PC-3 (cell line): Measurements from ENCODE around the gene HSD17B13. TPM values are rescaled to one million over a fixed set of nuclear protein-coding genes. Genes with fewer than 3 reads are reported as not detected.
A peak's percentile ranks its signal among the peaks of the same experiment; 100 is the strongest.
"Not testable (repeated sequence)": the region's sequence is repeated elsewhere in the genome, so short reads cannot be mapped to it uniquely, and the experiment has no call there.

Experiments
- ATAC-seq: fragments of 200-7000 bp; cut with Tn5 transposase; 2 replicates; pipeline ENCODE4 v1.9.1; 2020; ENCODE audit warnings: mild to moderate bottlenecking, moderate library complexity
- BruUV-seq: library from RNA; stranded (reverse); fragments of 400-500 nt; replicated peaks from 2 replicates; lab custom pipeline; 2021; lab: Mats Ljungman, UMichigan
- CTCF ChIA-PET: fragments of 300-600 bp; sonication (Branson Sonifier 250); formaldehyde crosslinking; loops from one replicate; lab custom pipeline; 2022; ENCODE audit warnings: antibody characterized with exemption; lab: Charles Lee
- POLR2A ChIA-PET: fragments of 300-600 bp; sonication (Branson Sonifier 250); formaldehyde crosslinking; loops from one replicate; lab custom pipeline; 2022; ENCODE audit warnings: antibody characterized with exemption; ENCODE audit not compliant: unreplicated experiment; lab: Charles Lee
- DNase-seq: peaks from one replicate; pipeline ENCODE4 v3.0.0-alpha.2; 2015
- H2AFZ ChIP-seq: fragments of 300-600 bp; sonication (generic); 2 replicates; pipeline ENCODE4 v1.6.0; 2016; ENCODE audit warnings: antibody characterized with exemption, low read length
- H3F3A ChIP-seq: fragments of 300-600 bp; sonication (generic); one replicate; pipeline ENCODE4 v1.6.0; 2017; ENCODE audit warnings: antibody characterized with exemption, low read length, control low read depth, mild to moderate bottlenecking; ENCODE audit not compliant: unreplicated experiment
- H3K27ac ChIP-seq: fragments of 300-600 bp; sonication (generic); 2 replicates; pipeline ENCODE4 v1.5.1; 2016; ENCODE audit warnings: mild to moderate bottlenecking, low read length
- H3K27me3 ChIP-seq: fragments of 300-600 bp; sonication (generic); 2 replicates; pipeline ENCODE4 v1.6.1; 2016; ENCODE audit warnings: low read length, mixed read lengths
- H3K36me3 ChIP-seq: fragments of 300-600 bp; sonication (generic); 2 replicates; pipeline ENCODE4 v1.6.1; 2016; ENCODE audit warnings: low read depth, mixed run types, low read length, mixed read lengths
- H3K4me1 ChIP-seq: fragments of 300-600 bp; sonication (generic); 2 replicates; pipeline ENCODE4 v1.5.1; 2016; ENCODE audit warnings: low read length; ENCODE audit not compliant: insufficient read depth
- H3K4me2 ChIP-seq: fragments of 300-600 bp; sonication (generic); 2 replicates; pipeline ENCODE4 v1.6.0; 2016; ENCODE audit warnings: low read length
- H3K4me3 ChIP-seq: fragments of 300-600 bp; sonication (generic); 2 replicates; pipeline ENCODE4 v1.5.1; 2016; ENCODE audit warnings: mild to moderate bottlenecking, low read length, mixed read lengths
- H3K79me2 ChIP-seq: fragments of 300-600 bp; sonication (generic); 2 replicates; pipeline ENCODE4 v1.6.1; 2017; ENCODE audit warnings: low read length, mixed read lengths
- H3K9ac ChIP-seq: fragments of 300-600 bp; sonication (generic); 2 replicates; pipeline ENCODE4 v1.6.0; 2016; ENCODE audit warnings: mild to moderate bottlenecking, low read length
- H3K9me2 ChIP-seq: fragments of 300-600 bp; sonication (generic); replicated peaks from 2 replicates; pipeline ENCODE4 v1.6.1; 2016; ENCODE audit warnings: mixed run types, low read length, mixed read lengths
- H3K9me3 ChIP-seq: fragments of 300-600 bp; sonication (generic); 2 replicates; pipeline ENCODE4 v1.6.1; 2016; ENCODE audit warnings: low read length, mixed read lengths
- H4K20me1 ChIP-seq: fragments of 300-600 bp; sonication (generic); 2 replicates; pipeline ENCODE4 v1.6.1; 2016; ENCODE audit warnings: low read length, mixed read lengths
- EZH2 ChIP-seq: fragments of 300-600 bp; sonication (generic); IDR thresholded peaks from one replicate; pipeline ENCODE4 v1.6.1; 2017; ENCODE audit warnings: antibody characterized with exemption, mild to moderate bottlenecking, low read length; ENCODE audit not compliant: unreplicated experiment
- EZH2phosphoT487 ChIP-seq: fragments of 300-600 bp; sonication (generic); IDR thresholded peaks from 2 replicates; pipeline ENCODE4 v1.6.1; 2018; ENCODE audit warnings: mild to moderate bottlenecking, antibody characterized with exemption, low read length, borderline replicate concordance
- intact Hi-C: fragments of 100-400 bp; cut with micrococcal nuclease; formaldehyde crosslinking; loops from 2 replicates; pipeline ENCODE4 v1.9.0; 2023
- total RNA-seq: library from RNA; depleted of rRNA; stranded (reverse); fragments of >200 nt; gene quantifications from 2 replicates; pipeline ENCODE4 v1.2.3, GENCODE V29; 2014
- TF ChIP-seq, protein P1 (sequence below): fragments of 300-600 bp; sonication (generic); conservative IDR thresholded peaks from 2 replicates; pipeline ENCODE4 v1.5.1; 2017; ENCODE audit warnings: antibody characterized with exemption, low read depth, mild to moderate bottlenecking, low read length

HSD17B13 gene
- total RNA-seq, 1 experiment from 2014 or later: 0.18 TPM

DNA sequence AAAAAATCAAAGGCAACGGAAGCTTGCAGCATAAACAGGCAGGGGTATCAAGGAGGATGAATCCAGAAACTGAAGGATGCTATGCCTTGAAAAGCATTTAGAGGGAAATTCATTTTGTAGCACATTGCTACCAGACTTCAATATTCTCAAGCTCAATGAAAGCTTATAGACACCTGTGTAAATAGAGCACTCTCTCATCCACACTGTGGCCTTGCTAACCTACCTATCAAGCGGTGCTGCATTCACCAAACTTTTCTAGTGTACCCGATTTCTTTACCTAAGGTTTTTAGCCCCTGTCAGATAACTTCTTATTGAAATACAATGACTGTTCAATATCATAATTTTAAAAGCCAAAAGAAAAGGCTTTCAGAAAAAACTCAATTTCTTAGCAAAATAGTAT lies 20.2 kb upstream of the HSD17B13 start:
- Histone ChIP-seq H3K27me3 (no peaks in the 10 kb centered on the region), H3K9ac (no peak overlapping the region), H2AFZ (no peak overlapping the region), H3K36me3 (no peaks in the 10 kb centered on the region), H3F3A (no peaks in the 10 kb centered on the region), H3K4me3 (no peak overlapping the region), H3K4me1 (no peaks in the 10 kb centered on the region), H4K20me1 (no peaks in the 10 kb centered on the region), H3K27ac (no peak overlapping the region), H3K79me2 (no peaks in the 10 kb centered on the region), H3K9me3 (no peaks in the 10 kb centered on the region), H3K4me2 (no peak overlapping the region), H3K9me2 (no peaks in the 10 kb centered on the region)
- intact Hi-C loops: loop anchor here (5.0 kb wide), 1 partner anchor 71 kb away; no protein-coding TSS in a partner anchor
- POLR2A ChIA-PET: no interaction called here
- ATAC-seq (no peak), DNase-seq (no peak)
- TF ChIP-seq, protein P1, sequence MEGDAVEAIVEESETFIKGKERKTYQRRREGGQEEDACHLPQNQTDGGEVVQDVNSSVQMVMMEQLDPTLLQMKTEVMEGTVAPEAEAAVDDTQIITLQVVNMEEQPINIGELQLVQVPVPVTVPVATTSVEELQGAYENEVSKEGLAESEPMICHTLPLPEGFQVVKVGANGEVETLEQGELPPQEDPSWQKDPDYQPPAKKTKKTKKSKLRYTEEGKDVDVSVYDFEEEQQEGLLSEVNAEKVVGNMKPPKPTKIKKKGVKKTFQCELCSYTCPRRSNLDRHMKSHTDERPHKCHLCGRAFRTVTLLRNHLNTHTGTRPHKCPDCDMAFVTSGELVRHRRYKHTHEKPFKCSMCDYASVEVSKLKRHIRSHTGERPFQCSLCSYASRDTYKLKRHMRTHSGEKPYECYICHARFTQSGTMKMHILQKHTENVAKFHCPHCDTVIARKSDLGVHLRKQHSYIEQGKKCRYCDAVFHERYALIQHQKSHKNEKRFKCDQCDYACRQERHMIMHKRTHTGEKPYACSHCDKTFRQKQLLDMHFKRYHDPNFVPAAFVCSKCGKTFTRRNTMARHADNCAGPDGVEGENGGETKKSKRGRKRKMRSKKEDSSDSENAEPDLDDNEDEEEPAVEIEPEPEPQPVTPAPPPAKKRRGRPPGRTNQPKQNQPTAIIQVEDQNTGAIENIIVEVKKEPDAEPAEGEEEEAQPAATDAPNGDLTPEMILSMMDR: no peak
- TF ChIP-seq EZH2 (no peak), EZH2phosphoT487 (no peak)
- no TSS peak for BruUV-seq
- CTCF ChIA-PET: no interaction called here

DNA sequence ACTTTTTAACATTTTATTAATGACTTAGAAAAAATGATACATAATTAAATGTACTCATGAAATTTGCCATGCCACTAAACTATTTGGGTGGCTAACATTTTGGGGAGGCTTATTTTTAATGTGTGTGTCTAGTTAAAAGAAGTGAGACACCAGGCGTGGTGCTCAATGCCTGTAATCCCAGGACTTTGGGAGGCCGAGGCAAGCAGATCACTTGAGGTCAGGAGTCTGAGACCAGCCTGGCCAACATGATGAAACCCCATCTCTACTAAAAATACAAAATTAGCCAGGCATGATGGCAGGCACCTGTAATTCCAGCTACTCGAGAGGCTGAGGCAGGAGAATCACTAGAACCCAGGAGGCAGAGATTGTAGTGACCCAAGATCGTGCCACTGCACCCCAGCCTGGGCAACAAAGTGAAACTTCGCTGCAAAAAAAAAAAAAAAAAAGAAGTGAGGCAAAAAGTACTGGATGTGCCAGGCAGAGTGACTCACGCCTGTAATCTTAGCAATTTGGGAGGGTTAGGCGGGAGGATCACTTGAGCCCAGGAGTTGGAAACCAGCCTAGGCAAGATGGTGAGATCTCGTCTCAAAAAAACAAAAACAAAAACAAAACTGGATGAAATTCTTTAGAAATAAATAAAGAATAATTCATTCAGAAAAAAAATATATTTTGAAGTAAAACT lies 19.4 kb upstream of the HSD17B13 start:
- H3K9me3 ChIP-seq, H3K27ac ChIP-seq, H4K20me1 ChIP-seq, H3K27me3 ChIP-seq, H3K79me2 ChIP-seq, H3K36me3 ChIP-seq, H3K9ac ChIP-seq, CTCF ChIA-PET, H3K4me1 ChIP-seq, H2AFZ ChIP-seq, POLR2A ChIA-PET, H3F3A ChIP-seq, BruUV-seq, H3K9me2 ChIP-seq: not testable (repeated sequence)
- Histone ChIP-seq H3K4me2 (peak overlapping the region; percentile 48), H3K4me3 (peak overlapping the region; percentile 27; the same call in 1 of the 2 replicates)
- ATAC-seq (peak; percentile 58), DNase-seq (peak; percentile 60)
- intact Hi-C loops: loop anchor here (5.0 kb wide), 1 partner anchor 70 kb away; no protein-coding TSS in a partner anchor

DNA sequence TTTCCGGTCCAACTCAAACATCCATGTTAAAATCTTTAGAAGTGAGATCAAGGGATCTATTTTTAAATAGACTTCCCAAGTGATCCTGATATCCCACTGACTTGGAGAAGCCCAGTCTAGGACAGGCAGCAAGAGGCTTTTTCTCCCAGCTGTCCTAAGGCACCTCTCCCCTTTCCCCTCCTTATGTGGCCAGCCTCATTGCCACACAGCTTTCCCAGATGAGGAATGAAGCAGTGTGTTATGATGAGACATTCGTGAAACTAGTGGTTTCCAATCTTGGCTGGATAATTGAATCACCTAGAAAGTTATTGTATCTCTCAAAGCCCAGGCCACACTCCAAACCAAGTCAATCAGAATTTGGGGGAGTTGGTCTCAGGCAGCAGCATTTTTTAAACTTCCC lies 16.8 kb upstream of the HSD17B13 start:
- BruUV-seq: no TSS peak
- H3K9ac ChIP-seq: no peak overlapping the region
- no peaks in the 10 kb centered on the region for H4K20me1 ChIP-seq
- ChIA-PET CTCF (no interaction called here), POLR2A (no interaction called here)
- H3K4me2 ChIP-seq: no peak overlapping the region
- H3F3A ChIP-seq: no peaks in the 10 kb centered on the region
- H3K9me2 ChIP-seq: no peaks in the 10 kb centered on the region
- H2AFZ ChIP-seq: no peak overlapping the region
- TF ChIP-seq EZH2phosphoT487 (no peak), EZH2 (no peak)
- TF ChIP-seq, protein P1: no peak
- intact Hi-C loops: no loop called here
- H3K79me2 ChIP-seq: no peaks in the 10 kb centered on the region
- no peak overlapping the region for H3K4me3 ChIP-seq
- no peak overlapping the region for H3K27ac ChIP-seq
- ATAC-seq (no peak), DNase-seq (no peak)
- no peaks in the 10 kb centered on the region for H3K27me3 ChIP-seq
- H3K36me3 ChIP-seq: no peaks in the 10 kb centered on the region
- H3K4me1 ChIP-seq: no peaks in the 10 kb centered on the region
- H3K9me3 ChIP-seq: no peaks in the 10 kb centered on the region
